Neural cell (in vitro differentiated cells): Measurements from ENCODE around the gene SMAP2. TPM values are rescaled to one million over a fixed set of nuclear protein-coding genes. Genes with fewer than 3 reads are reported as not detected.

Experiments used
- H2AFZ ChIP-seq: fragments of 200-600, 300-800 bp; sonication (generic), shearing (Covaris generic); 2 replicates; pipeline ENCODE4 v1.6.0; 2014; ENCODE audit warnings: low read depth, mild to moderate bottlenecking, antibody characterized with exemption, low read length, moderate library complexity
- H3F3A ChIP-seq: fragments of 200-600 bp; shearing (Covaris generic); 2 replicates; pipeline ENCODE4 v1.6.1; 2016; ENCODE audit warnings: mild to moderate bottlenecking, moderate library complexity, mixed read lengths, antibody characterized with exemption, low read length; ENCODE audit not compliant: insufficient read depth, poor library complexity, severe bottlenecking
- H3K27ac ChIP-seq: fragments of 200-600, 300-800 bp; sonication (generic), shearing (Covaris generic); 2 replicates; pipeline ENCODE4 v1.5.1; 2014; ENCODE audit warnings: mild to moderate bottlenecking, low read length, moderate library complexity
- H3K27me3 ChIP-seq: fragments of 300-800, 200-600 bp; sonication (generic), shearing (Covaris generic); 2 replicates; pipeline ENCODE4 v1.6.0; 2014; ENCODE audit warnings: mild to moderate bottlenecking, low read depth, low read length, moderate library complexity; ENCODE audit not compliant: insufficient read depth
- H3K36me3 ChIP-seq: fragments of 300-800, 200-600 bp; sonication (generic), shearing (Covaris generic); 2 replicates; pipeline ENCODE4 v1.5.1; 2014; ENCODE audit warnings: mild to moderate bottlenecking, antibody characterized with exemption, low read length, moderate library complexity; ENCODE audit not compliant: insufficient read depth
- H3K4me2 ChIP-seq: fragments of 300-800, 200-600 bp; sonication (generic), shearing (Covaris generic); 2 replicates; pipeline ENCODE4 v1.6.0; 2014; ENCODE audit warnings: mild to moderate bottlenecking, low read length
- H3K4me3 ChIP-seq: fragments of 300-800, 200-600 bp; sonication (generic), shearing (Covaris generic); 2 replicates; pipeline ENCODE4 v1.5.1; 2014; ENCODE audit warnings: mild to moderate bottlenecking, low read length, moderate library complexity
- H3K79me2 ChIP-seq: fragments of 200-600 bp; shearing (Covaris generic); replicated peaks from 2 replicates; pipeline ENCODE4 v1.6.0; 2014; ENCODE audit warnings: mild to moderate bottlenecking, low read length, moderate library complexity; ENCODE audit not compliant: insufficient read depth
- H3K9ac ChIP-seq: fragments of 300-800, 200-600 bp; sonication (generic), shearing (Covaris generic); 2 replicates; pipeline ENCODE4 v1.6.1; 2016; ENCODE audit warnings: mild to moderate bottlenecking, low read length, mixed read lengths
- H3K9me2 ChIP-seq: fragments of 200-600 bp; shearing (Covaris generic); 2 replicates; pipeline ENCODE4 v1.6.1; 2016; ENCODE audit warnings: mild to moderate bottlenecking, low read length, mixed read lengths; ENCODE audit not compliant: insufficient read depth
- H3K9me3 ChIP-seq: fragments of 200-600, 300-800 bp; sonication (generic), shearing (Covaris generic); 2 replicates; pipeline ENCODE4 v1.6.1; 2016; ENCODE audit warnings: mild to moderate bottlenecking, mixed run types, low read length, moderate library complexity, mixed read lengths
- H4K20me1 ChIP-seq: fragments of 200-600 bp; shearing (Covaris generic); 2 replicates; pipeline ENCODE4 v1.6.1; 2016; ENCODE audit warnings: mild to moderate bottlenecking, mixed run types; ENCODE audit not compliant: insufficient read depth
- CTCF ChIP-seq: fragments of 450-650 bp; IDR thresholded peaks from 2 replicates; pipeline ENCODE4 v1.5.1; 2014; ENCODE audit warnings: antibody characterized with exemption, mild to moderate bottlenecking, moderate library complexity; ENCODE audit not compliant: poor library complexity, severe bottlenecking
- EP300 ChIP-seq: fragments of 450-650 bp; conservative IDR thresholded peaks from 2 replicates; pipeline ENCODE4 v1.6.1; 2014; ENCODE audit warnings: antibody characterized with exemption, mild to moderate bottlenecking, moderate library complexity; ENCODE audit not compliant: poor library complexity, severe bottlenecking
- EZH2 ChIP-seq: fragments of 200-600, 300-800 bp; shearing (Covaris generic), sonication (generic); IDR thresholded peaks from 2 replicates; pipeline ENCODE4 v1.6.1; 2014; ENCODE audit warnings: antibody characterized with exemption, low read length, borderline replicate concordance, mild to moderate bottlenecking; ENCODE audit not compliant: insufficient read depth, poor library complexity, severe bottlenecking
- MXI1 ChIP-seq: fragments of 450-650 bp; conservative IDR thresholded peaks from 2 replicates; pipeline ENCODE4 v1.6.1; 2014; ENCODE audit warnings: antibody characterized with exemption, mild to moderate bottlenecking; ENCODE audit not compliant: poor library complexity, severe bottlenecking
- POLR2AphosphoS5 ChIP-seq: IDR thresholded peaks from 2 replicates; pipeline ENCODE4 v1.6.1; 2012
- RAD21 ChIP-seq: fragments of 450-650 bp; conservative IDR thresholded peaks from 2 replicates; pipeline ENCODE4 v1.6.1; 2014; ENCODE audit warnings: antibody characterized with exemption, mild to moderate bottlenecking, moderate library complexity
- REST ChIP-seq: IDR thresholded peaks from 2 replicates; pipeline ENCODE4 v1.6.1; 2012; ENCODE audit warnings: borderline replicate concordance
- SMC3 ChIP-seq: fragments of 450-650 bp; conservative IDR thresholded peaks from 2 replicates; pipeline ENCODE4 v1.6.1; 2014; ENCODE audit warnings: antibody characterized with exemption, mild to moderate bottlenecking, moderate library complexity; ENCODE audit not compliant: poor library complexity
- TAF1 ChIP-seq: IDR thresholded peaks from 2 replicates; pipeline ENCODE4 v1.6.1; 2012; ENCODE audit warnings: low read depth
- polyA plus RNA-seq: library from polyadenylated mRNA; depleted of rRNA; stranded (reverse); fragments of >200 nt; gene quantifications from 2 replicates; pipeline ENCODE4 v1.2.3, GENCODE V29; 2014

SMAP2 gene
- polyA plus RNA-seq, 1 donor from 2014 or later, result 46.8 TPM

GRCh38 chr1:40390857-40391256 is 17.3 kb downstream of the SMAP2 start:
- Histone ChIP-seq H4K20me1 (no peaks in the 10 kb centered on the region), H3K9me3 (no peaks in the 10 kb centered on the region), H2AFZ (no peak overlapping the region), H3K27ac (no peak overlapping the region), H3K9me2 (no peaks in the 10 kb centered on the region), H3K4me2 (no peak overlapping the region), H3K36me3 (no peaks in the 10 kb centered on the region), H3K27me3 (no peaks in the 10 kb centered on the region), H3K79me2 (no peaks in the 10 kb centered on the region), H3K9ac (no peak overlapping the region), H3F3A (no peaks in the 10 kb centered on the region), H3K4me3 (no peak overlapping the region)
- no peak for TF ChIP-seq EZH2
- no peak for TF ChIP-seq TAF1
- no peak for TF ChIP-seq POLR2AphosphoS5
- no peak for TF ChIP-seq EP300
- no peak for TF ChIP-seq RAD21
- TF ChIP-seq REST, result no peak
- TF ChIP-seq SMC3, result no peak
- no peak for TF ChIP-seq CTCF
- TF ChIP-seq MXI1, result no peak

GRCh38 chr1:40391688-40392145 is 18.2 kb downstream of the SMAP2 start:
- no peaks in the 10 kb centered on the region for H3K79me2 ChIP-seq
- H3K27me3 ChIP-seq, result no peaks in the 10 kb centered on the region
- TF ChIP-seq RAD21, result no peak
- no peak for TF ChIP-seq POLR2AphosphoS5
- TF ChIP-seq CTCF, result no peak
- H3K4me2 ChIP-seq, result no peak overlapping the region
- no peaks in the 10 kb centered on the region for H3K9me2 ChIP-seq
- H3K4me3 ChIP-seq, result no peak overlapping the region
- no peak overlapping the region for H3K27ac ChIP-seq
- no peaks in the 10 kb centered on the region for H3F3A ChIP-seq
- H2AFZ ChIP-seq, result no peak overlapping the region
- no peaks in the 10 kb centered on the region for H3K36me3 ChIP-seq
- H3K9me3 ChIP-seq, result no peaks in the 10 kb centered on the region
- no peak overlapping the region for H3K9ac ChIP-seq
- H4K20me1 ChIP-seq, result no peaks in the 10 kb centered on the region
